Stimulated activated CD4-positive, alpha-beta T cell treated with anti-CD3 and anti-CD28 coated beads, Interleukin-4, amount 100 ng/mL, for 1 hour (primary cell): ENCODE results near the gene ZNF638.

Source experiments
- DNase-seq: peaks from one replicate; pipeline ENCODE4 v3.0.0-alpha.2; 2020

ZNF638 gene

GRCh38 chr2:71473346-71474031 lies 141.9 kb downstream of the ZNF638 start:
- no peak for DNase-seq

GRCh38 chr2:71474116-71474743 lies 142.6 kb downstream of the ZNF638 start:
- no peak for DNase-seq

DNA sequence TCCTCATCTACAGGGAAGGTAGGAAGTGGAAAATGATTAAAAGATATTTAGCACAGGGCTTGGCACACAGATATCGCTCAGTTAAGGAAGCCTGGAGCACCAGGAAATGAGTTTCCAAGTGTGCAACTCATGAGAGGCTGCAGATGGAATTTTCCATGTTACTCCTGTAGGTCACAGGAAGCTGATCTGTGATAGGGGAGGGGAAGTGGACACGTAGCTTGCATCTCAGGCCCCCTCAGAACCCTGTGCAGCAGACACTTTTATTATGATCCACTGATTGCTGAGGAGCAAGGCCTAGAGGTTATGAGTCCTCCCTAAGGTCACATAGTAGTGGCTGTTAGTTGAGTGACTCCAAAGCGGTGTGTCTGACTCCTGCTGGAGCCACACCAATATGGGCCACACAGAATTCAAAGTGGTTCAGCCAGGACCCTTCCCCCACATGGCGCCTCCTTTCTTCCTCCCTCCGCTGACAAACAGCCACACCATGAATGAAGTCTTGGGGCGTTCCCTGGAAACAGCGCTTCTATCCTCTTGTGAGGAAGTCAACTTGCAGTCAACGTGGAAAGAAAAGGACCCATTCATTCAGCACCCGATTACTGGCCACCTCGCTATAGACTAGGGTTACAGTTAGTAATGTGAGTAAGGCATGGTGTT lies 143.3 kb downstream of the ZNF638 start:
- no peak for DNase-seq

DNA sequence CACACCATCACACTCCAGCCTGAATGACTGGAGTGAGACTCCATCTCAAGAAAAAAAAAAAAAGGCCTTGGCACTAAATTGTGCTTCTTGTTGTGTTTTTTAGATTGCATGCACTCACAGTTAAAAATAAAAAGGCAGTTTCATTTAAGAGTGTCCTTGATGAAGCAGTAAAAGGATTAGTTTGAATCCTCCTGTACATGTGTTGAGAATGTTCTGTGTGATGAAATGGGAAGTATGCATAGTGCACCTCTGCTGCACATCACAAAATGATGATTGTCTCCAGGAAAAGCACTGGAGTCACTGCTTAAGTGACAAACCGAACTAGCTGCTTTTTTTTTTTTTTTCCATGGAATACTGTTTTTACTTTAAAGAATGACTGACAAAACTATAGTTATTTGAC lies 144.9 kb downstream of the ZNF638 start:
- no peak for DNase-seq

DNA sequence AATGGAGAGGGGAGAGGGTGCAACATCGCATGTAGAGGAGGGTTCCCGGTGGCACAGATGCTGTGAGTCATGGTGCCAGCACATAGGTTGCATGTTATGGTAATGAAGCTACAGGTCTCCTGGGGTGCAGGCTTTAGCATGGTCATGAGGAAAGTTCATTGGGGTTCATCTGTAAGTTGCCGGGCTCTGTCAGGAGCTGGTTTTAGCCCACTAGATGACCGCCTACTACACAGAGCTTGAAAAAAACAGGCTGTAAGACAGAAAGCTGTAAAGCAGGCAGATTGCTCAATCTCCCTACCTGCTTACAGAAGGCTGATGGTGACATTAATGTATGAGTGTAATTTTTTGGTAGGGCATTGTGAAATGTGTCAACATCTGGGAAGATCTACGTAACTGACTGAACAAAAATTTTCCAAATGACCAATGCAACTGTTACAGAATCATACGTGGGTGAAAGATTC lies 145.7 kb downstream of the ZNF638 start:
- no peak for DNase-seq

DNA sequence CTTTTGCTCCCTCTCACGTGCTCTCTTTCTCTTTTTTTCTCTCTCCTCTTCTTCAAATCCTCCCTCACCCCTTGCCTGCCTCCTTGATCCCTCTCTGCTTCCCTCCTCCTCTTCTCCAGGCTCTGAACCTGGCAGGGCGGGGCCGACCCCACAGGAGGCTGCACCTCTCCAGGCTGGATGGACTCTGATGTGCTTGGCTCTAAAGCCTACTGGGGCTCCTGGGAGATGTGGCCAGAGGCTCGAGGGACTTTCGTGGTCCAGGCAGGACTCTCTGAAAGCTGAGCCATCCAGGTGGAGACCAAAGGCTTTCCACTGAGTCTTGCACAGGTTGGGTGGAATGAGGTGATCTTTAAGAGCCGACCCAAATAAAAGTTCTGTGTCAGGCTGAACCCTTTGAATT lies 147.2 kb downstream of the ZNF638 start:
- no peak for DNase-seq

DNA sequence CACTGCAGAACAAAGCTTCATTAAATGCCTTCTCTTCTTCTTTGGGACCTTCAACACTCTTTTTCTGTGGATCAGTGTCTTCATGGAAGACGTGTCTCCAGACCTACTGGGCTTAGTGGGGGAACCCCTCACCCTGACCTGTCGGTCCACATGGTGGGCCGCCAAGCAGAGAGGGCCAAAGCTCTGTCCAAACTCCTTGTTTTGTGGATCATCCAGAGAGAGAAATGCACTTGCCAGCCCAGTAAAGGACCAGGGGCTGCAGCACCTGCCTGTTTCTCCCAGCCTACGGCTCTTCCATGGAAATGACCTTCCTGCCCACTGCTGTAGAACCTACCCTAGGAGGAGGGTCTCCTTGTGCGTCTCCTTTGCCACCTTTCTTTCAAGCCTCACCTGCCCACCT lies 147.7 kb downstream of the ZNF638 start:
- no peak for DNase-seq

GRCh38 chr2:71481111-71481510 lies 149.5 kb downstream of the ZNF638 start:
- DNase-seq, result no peak

DNA sequence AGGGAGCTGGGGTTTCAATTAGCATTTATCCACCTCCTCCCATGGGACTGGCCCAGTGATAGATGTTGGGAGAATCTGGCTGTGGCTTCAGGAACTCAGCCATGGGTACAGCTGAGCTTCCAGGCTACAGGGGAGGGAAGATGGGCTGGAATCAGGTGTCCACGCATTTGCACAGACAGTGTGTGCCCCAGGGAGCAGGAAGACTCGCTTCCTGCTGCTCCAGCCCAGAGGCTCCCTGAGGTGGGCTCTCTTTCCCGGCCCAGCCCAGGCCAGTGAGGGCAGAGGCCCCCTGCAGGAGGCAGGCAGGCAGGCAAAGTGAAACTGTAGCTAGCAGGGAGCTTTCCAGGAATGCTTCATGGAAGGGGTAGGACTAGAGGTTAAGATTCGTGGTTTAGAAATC lies 150.5 kb downstream of the ZNF638 start:
- no peak for DNase-seq

DNA sequence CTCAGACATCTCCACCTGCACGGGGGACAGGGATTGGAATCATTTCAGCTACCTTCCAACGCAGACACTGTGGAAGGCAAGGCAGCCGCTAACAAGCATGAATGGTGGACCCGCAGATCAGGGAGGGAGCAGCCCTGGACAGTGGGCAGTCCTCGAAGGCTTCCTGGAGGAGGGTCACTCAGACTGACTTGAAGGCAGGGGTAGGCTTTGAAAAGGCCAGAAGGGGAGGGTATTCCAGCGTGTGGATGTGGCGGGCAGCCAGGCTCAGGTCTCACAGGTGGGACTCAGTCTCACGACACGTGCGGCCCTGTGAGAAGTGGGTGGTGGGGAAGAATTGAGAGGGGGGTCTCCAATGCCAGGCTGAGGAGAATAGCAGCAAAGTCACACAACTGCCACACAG lies 151.7 kb downstream of the ZNF638 start:
- DNase-seq, result no peak

GRCh38 chr2:71484354-71484753 lies 152.8 kb downstream of the ZNF638 start:
- no peak for DNase-seq
